ENCODE results near the gene HDHD2.
A peak's percentile ranks its signal among the peaks of the same experiment; 100 is the strongest.

HDHD2 gene

DNA sequence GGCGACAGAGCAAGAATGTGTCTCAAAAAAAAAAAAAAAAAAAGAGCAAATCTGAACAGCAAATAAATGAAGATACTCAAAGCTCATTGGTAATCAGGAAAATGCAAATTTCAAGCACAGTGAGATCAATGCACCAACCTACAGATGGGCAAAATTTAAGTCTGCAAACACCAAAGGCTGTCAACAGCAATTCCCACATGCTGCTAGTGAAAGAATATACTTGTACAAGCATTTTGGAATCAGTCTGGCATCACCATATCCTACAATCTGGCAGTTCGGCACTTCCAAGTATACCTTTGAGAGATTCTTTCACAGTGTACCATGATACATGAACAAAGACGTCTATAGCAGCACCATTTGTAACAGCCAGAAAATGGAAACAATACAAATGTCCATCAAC is 4.1 kb downstream of the HDHD2 start:
- Histone ChIP-seq H3K27ac (ENCODE audit: low read depth, low read length) (no peak overlapping the region), H3K4me3 (ENCODE audit: low read depth, low read length) (no peak overlapping the region), H3K27me3 (ENCODE audit: control insufficient read depth, insufficient read depth, low read length) (no peaks in the 10 kb centered on the region), H3K4me1 (ENCODE audit: control insufficient read depth, insufficient read depth, low read length) (peaks cover 3% of the 10 kb centered on the region; the same call in 1 of the 2 replicates), H3K9me3 (ENCODE audit: control insufficient read depth, insufficient read depth, low read length) (no peaks in the 10 kb centered on the region), H3K36me3 (ENCODE audit: control insufficient read depth, insufficient read depth, low read length) (no peaks in the 10 kb centered on the region), H3K9ac (ENCODE audit: low read depth, low read length) (no peak overlapping the region)

DNA sequence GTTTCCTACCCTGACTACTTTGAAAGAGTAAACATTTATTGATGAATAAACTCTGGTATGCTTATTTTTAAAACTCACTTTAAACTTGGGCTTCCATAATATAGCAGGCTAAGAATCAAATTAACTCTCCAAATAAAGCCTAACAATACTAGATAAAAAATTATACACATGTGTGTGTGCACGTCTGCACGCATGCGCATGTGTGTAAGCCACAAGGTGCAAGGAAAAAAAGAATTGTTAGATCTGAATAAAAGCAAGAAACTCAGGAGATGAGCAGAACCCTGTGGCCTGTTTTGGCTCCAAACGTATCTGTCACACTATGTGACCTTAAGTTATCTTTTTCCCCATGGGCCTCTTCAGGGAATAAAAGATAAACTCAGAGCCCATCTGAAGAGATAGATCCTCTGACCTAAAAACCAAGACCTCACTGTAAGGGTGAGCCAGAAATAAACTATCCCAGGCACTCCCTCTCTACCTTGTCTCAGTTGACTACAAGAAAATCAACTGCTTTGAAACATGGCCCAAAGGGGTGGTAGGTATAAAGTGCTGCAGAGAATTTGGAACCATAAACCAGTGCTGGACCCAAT is 6.3 kb downstream of the HDHD2 start:
- H3K27me3 ChIP-seq (ENCODE audit: control insufficient read depth, insufficient read depth, low read length), result no peaks in the 10 kb centered on the region
- H3K4me3 ChIP-seq (ENCODE audit: low read depth, low read length), result no peak overlapping the region
- H3K9me3 ChIP-seq (ENCODE audit: control insufficient read depth, insufficient read depth, low read length), result no peaks in the 10 kb centered on the region

DNA sequence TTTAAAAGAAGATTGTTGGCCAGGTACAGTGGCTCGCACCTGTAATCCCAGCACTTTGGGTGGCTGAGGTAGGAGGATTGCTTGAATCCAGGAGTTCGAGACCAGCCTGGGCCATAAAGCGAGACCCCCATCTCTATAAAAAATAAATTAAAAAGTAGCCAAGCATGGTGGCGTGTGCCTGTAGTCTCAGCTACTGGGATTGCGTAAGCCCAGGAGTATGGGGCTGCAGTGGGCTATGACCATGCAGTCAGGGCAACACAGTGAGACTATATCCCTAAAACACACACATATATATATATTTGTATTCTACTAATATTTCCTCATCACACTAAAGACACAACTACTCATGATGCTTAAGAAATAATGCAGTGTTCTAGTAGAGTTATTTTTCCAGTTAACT is 7.1 kb downstream of the HDHD2 start:
- H3K9me3 ChIP-seq (ENCODE audit: control insufficient read depth, insufficient read depth, low read length), result no peaks in the 10 kb centered on the region
- no peak overlapping the region for H3K27ac ChIP-seq (ENCODE audit: low read depth, low read length)
- H3K9ac ChIP-seq (ENCODE audit: low read depth, low read length), result no peak overlapping the region
- no peaks in the 10 kb centered on the region for H3K27me3 ChIP-seq (ENCODE audit: control insufficient read depth, insufficient read depth, low read length)
- H3K4me1 ChIP-seq (ENCODE audit: control insufficient read depth, insufficient read depth, low read length), result no peaks in the 10 kb centered on the region
- H3K4me3 ChIP-seq (ENCODE audit: low read depth, low read length), result no peak overlapping the region
- no peaks in the 10 kb centered on the region for H3K36me3 ChIP-seq (ENCODE audit: control insufficient read depth, insufficient read depth, low read length)

More for the DNA sequence above, 6.3 kb downstream of the HDHD2 start:
- Histone ChIP-seq H3K9ac (ENCODE audit: low read depth, low read length) (no peak overlapping the region), H3K36me3 (ENCODE audit: control insufficient read depth, insufficient read depth, low read length) (no peaks in the 10 kb centered on the region), H3K27ac (ENCODE audit: low read depth, low read length) (no peak overlapping the region), H3K4me1 (ENCODE audit: control insufficient read depth, insufficient read depth, low read length) (no peaks in the 10 kb centered on the region)

DNA sequence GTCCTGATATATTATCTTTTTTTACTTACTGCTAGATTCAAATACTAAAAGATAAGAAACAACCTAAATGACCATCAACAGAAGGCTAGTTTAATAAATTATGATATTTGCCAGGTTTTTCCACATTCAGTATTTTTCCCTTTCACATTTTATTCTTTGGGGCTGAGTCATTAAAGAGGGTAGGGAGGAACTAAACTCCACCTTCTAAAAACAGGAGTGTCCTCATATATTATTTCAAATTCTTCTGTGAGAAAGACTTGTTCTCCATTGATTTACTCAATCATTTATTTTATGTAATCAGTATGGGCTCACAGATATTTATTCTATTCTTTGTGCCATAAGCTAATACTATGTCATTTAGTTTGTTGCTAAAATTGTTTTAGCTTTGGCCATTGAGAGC is 9.0 kb downstream of the HDHD2 start:
- Histone ChIP-seq H3K27ac (ENCODE audit: low read depth, low read length) (no peak overlapping the region), H3K9ac (ENCODE audit: low read depth, low read length) (no peak overlapping the region), H3K4me3 (ENCODE audit: low read depth, low read length) (no peak overlapping the region), H3K4me1 (ENCODE audit: control insufficient read depth, insufficient read depth, low read length) (no peaks in the 10 kb centered on the region), H3K36me3 (ENCODE audit: control insufficient read depth, insufficient read depth, low read length) (peaks cover 7% of the 10 kb centered on the region), H3K9me3 (ENCODE audit: control insufficient read depth, insufficient read depth, low read length) (no peaks in the 10 kb centered on the region), H3K27me3 (ENCODE audit: control insufficient read depth, insufficient read depth, low read length) (no peaks in the 10 kb centered on the region)

DNA sequence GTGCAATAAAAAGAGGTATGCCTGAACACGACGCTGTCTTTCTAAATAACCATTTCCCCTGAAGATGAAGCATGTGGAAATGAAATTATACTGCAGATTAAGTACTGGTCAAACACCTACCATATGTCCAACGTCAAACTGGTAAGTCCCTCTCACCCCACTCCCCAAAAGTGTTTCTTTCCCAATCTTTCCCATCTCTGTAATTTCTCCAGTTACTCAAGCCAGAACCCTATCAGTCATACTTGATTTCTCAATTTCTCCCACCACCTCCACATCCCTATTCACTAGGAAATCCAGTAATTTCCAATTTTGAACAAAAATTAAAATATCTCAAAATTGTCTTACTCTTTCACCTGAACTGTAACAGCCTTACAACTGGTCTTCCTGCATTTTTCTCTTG is 29.2 kb downstream of the HDHD2 start:
- Histone ChIP-seq H3K36me3 (ENCODE audit: control insufficient read depth, insufficient read depth, low read length) (peaks cover 21% of the 10 kb centered on the region), H3K4me1 (ENCODE audit: control insufficient read depth, insufficient read depth, low read length) (peaks cover 2% of the 10 kb centered on the region), H3K27ac (ENCODE audit: low read depth, low read length) (no peak overlapping the region), H3K4me3 (ENCODE audit: low read depth, low read length) (no peak overlapping the region), H3K9me3 (ENCODE audit: control insufficient read depth, insufficient read depth, low read length) (no peaks in the 10 kb centered on the region), H3K27me3 (ENCODE audit: control insufficient read depth, insufficient read depth, low read length) (no peaks in the 10 kb centered on the region), H3K9ac (ENCODE audit: low read depth, low read length) (no peak overlapping the region)

- Histone ChIP-seq H3K4me1 (ENCODE audit: control insufficient read depth, insufficient read depth, low read length) (peaks cover 9% of the 10 kb centered on the region), H3K27ac (ENCODE audit: low read depth, low read length) (no peak overlapping the region), H3K27me3 (ENCODE audit: control insufficient read depth, insufficient read depth, low read length) (no peaks in the 10 kb centered on the region), H3K36me3 (ENCODE audit: control insufficient read depth, insufficient read depth, low read length) (peaks cover 21% of the 10 kb centered on the region), H3K4me3 (ENCODE audit: low read depth, low read length) (no peak overlapping the region), H3K9me3 (ENCODE audit: control insufficient read depth, insufficient read depth, low read length) (no peaks in the 10 kb centered on the region), H3K9ac (ENCODE audit: low read depth, low read length) (no peak overlapping the region)
Observed at GRCh38 chr18:47120428-47120827, 29.9 kb downstream of the HDHD2 start.

DNA sequence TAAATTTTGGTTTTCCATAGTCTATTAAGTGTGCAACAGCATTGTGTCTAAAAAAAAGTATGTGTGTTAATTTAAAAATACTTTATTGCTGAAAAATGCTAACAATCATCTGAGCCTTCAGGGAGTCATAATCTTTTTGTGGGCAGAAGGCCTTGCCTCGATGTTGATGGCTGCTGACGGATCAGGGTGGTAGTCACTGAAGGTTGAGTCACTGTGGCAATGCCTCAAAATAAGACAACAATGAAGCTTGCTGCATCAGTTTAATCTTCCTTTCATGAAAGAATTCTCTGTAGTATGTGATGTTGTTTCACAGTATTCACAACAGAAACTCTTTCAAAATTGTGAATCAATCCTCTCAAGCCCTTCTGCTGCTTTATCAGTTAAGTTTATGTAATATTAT is 31.3 kb downstream of the HDHD2 start:
- Histone ChIP-seq H3K36me3 (ENCODE audit: control insufficient read depth, insufficient read depth, low read length) (peaks cover 25% of the 10 kb centered on the region), H3K4me1 (ENCODE audit: control insufficient read depth, insufficient read depth, low read length) (peaks cover 19% of the 10 kb centered on the region), H3K27me3 (ENCODE audit: control insufficient read depth, insufficient read depth, low read length) (no peaks in the 10 kb centered on the region), H3K9me3 (ENCODE audit: control insufficient read depth, insufficient read depth, low read length) (no peaks in the 10 kb centered on the region), H3K27ac (ENCODE audit: low read depth, low read length) (no peak overlapping the region), H3K4me3 (ENCODE audit: low read depth, low read length) (no peak overlapping the region), H3K9ac (ENCODE audit: low read depth, low read length) (no peak overlapping the region)

- peaks cover 37% of the 10 kb centered on the region for H3K36me3 ChIP-seq (ENCODE audit: control insufficient read depth, insufficient read depth, low read length)
- no peak overlapping the region for H3K4me3 ChIP-seq (ENCODE audit: low read depth, low read length)
- peak overlapping the region; percentile 87 for H3K27ac ChIP-seq (ENCODE audit: low read depth, low read length)
- peaks cover 37% of the 10 kb centered on the region for H3K4me1 ChIP-seq (ENCODE audit: control insufficient read depth, insufficient read depth, low read length)
- H3K27me3 ChIP-seq (ENCODE audit: control insufficient read depth, insufficient read depth, low read length), result no peaks in the 10 kb centered on the region
- H3K9ac ChIP-seq (ENCODE audit: low read depth, low read length), result no peak overlapping the region
- H3K9me3 ChIP-seq (ENCODE audit: control insufficient read depth, insufficient read depth, low read length), result no peaks in the 10 kb centered on the region
Observed at GRCh38 chr18:47115205-47115604, 35.1 kb downstream of the HDHD2 start.

- H3K4me3 ChIP-seq (ENCODE audit: low read depth, low read length), result no peak overlapping the region; the same call in 1 of the 2 replicates
- peak overlapping the region; percentile 87 for H3K27ac ChIP-seq (ENCODE audit: low read depth, low read length)
- H3K36me3 ChIP-seq (ENCODE audit: control insufficient read depth, insufficient read depth, low read length), result peaks cover 35% of the 10 kb centered on the region
- H3K27me3 ChIP-seq (ENCODE audit: control insufficient read depth, insufficient read depth, low read length), result no peaks in the 10 kb centered on the region
- H3K9me3 ChIP-seq (ENCODE audit: control insufficient read depth, insufficient read depth, low read length), result no peaks in the 10 kb centered on the region
- peaks cover 50% of the 10 kb centered on the region for H3K4me1 ChIP-seq (ENCODE audit: control insufficient read depth, insufficient read depth, low read length)
- no peak overlapping the region for H3K9ac ChIP-seq (ENCODE audit: low read depth, low read length)
Observed at GRCh38 chr18:47113796-47114540, 36.3 kb downstream of the HDHD2 start.

DNA sequence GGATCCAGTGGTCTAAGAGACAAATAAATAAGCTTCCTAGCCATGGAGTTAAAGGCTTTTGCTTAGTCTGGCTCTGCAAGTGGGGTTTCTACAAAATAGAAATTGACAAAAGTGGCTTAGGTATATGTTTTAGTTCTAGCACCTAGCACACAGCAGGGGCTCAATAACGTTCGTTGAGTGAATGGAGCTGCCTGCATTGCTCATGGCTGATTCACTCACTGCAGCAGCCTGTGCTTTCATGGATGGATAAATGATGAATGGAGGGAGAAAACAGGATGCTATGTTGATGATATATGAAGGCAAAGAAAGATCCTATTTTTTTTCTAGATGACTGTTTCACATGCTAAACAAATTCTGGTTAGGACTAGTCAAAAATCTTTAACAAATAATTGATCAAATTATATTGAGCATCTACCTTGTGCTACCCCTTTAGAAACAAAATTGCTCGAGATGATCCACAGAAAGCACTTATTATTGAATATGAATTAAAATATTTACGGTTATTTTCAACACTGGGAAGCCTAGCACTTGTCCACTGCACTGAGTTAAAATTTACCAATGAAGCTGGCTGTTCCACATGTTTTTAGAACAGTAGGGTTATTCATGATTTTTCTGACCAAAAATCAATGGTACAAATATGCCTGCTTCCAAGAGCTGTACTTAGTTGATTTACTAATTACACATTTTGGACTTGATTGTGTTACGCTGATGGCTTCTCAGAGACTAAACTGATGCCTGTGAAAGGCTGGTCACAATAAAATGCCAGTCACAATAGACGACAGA is 39.6 kb downstream of the HDHD2 start:
- Histone ChIP-seq H3K4me1 (ENCODE audit: control insufficient read depth, insufficient read depth, low read length) (peaks cover 65% of the 10 kb centered on the region), H3K9ac (ENCODE audit: low read depth, low read length) (no peak overlapping the region), H3K4me3 (ENCODE audit: low read depth, low read length) (no peak overlapping the region), H3K9me3 (ENCODE audit: control insufficient read depth, insufficient read depth, low read length) (no peaks in the 10 kb centered on the region), H3K36me3 (ENCODE audit: control insufficient read depth, insufficient read depth, low read length) (peaks cover 56% of the 10 kb centered on the region), H3K27ac (ENCODE audit: low read depth, low read length) (peak overlapping the region; percentile 18), H3K27me3 (ENCODE audit: control insufficient read depth, insufficient read depth, low read length) (no peaks in the 10 kb centered on the region)

DNA sequence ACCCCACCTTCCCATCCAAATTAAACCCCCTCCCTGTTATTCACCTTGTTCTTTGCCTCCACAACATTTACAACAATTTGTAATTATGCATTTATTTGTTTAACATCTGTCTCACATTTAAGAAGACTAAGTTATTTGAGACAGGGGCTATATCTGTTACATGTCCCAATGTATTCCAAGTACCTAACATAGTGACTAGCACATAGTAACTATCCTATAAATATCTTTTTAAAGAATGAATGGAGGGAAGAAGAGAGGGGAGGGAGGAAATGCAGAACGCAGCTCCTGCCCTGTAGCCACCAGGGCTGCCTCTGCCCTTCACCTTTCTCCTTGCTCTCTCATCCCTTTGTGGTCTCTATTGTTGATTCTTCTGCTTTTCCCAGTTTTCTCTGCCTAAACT is 40.6 kb downstream of the HDHD2 start:
- Histone ChIP-seq H3K4me3 (ENCODE audit: low read depth, low read length) (no peak overlapping the region), H3K36me3 (ENCODE audit: control insufficient read depth, insufficient read depth, low read length) (peaks cover 52% of the 10 kb centered on the region), H3K27me3 (ENCODE audit: control insufficient read depth, insufficient read depth, low read length) (no peaks in the 10 kb centered on the region), H3K9ac (ENCODE audit: low read depth, low read length) (no peak overlapping the region), H3K9me3 (ENCODE audit: control insufficient read depth, insufficient read depth, low read length) (no peaks in the 10 kb centered on the region), H3K4me1 (ENCODE audit: control insufficient read depth, insufficient read depth, low read length) (peaks cover 59% of the 10 kb centered on the region), H3K27ac (ENCODE audit: low read depth, low read length) (no peak overlapping the region)
